IMR-90 (cell line): ENCODE measurements around the gene HSP90AB1. TPM values are rescaled to one million over a fixed set of nuclear protein-coding genes. Genes with fewer than 3 reads are reported as not detected.

Experiments used
- CEBPB ChIP-seq: IDR thresholded peaks from 2 replicates; pipeline ENCODE4 v1.6.1; 2012; ENCODE audit warnings: low read depth, low read length, improper control_type of control experiment
- MXI1 ChIP-seq: IDR thresholded peaks from 2 replicates; pipeline ENCODE4 v1.6.1; 2012; ENCODE audit warnings: low read depth, mild to moderate bottlenecking, low read length, moderate library complexity, borderline replicate concordance
- NFE2L2 ChIP-seq: fragments of 150-350 bp; IDR thresholded peaks from 2 replicates; pipeline ENCODE4 v1.6.1; 2016; ENCODE audit warnings: low read depth, mild to moderate bottlenecking, low read length
- POLR2A ChIP-seq: IDR thresholded peaks from 2 replicates; pipeline ENCODE4 v1.6.1; 2012; ENCODE audit warnings: mild to moderate bottlenecking, low read depth, low read length
- RAD21 ChIP-seq: IDR thresholded peaks from 2 replicates; pipeline ENCODE4 v1.6.1; 2012; ENCODE audit warnings: low read length, improper control_type of control experiment
- polyA plus RNA-seq, 3 experiments: library from polyadenylated mRNA; depleted of rRNA; stranded (reverse); fragments of >200 nt; gene quantifications; 2 replicates each; pipeline ENCODE4 v1.2.3, GENCODE V29; 2012; ENCODE audit warnings: low replicate concordance in 1 of 3
- total RNA-seq: library from RNA; depleted of rRNA; stranded (reverse); fragments of >200 nt; gene quantifications from 2 replicates; pipeline ENCODE4 v1.2.3, GENCODE V29; 2012
- TF ChIP-seq, protein P1 (sequence below): fragments of 150-350 bp; IDR thresholded peaks from 2 replicates; pipeline ENCODE4 v1.6.1; 2016; ENCODE audit warnings: low read depth, mild to moderate bottlenecking, low read length, moderate library complexity, borderline replicate concordance

The HSP90AB1 gene
- total and polyA plus RNA-seq, 2 of the 4 experiments (the other 2 are of a cell fraction) = 887 to 1,307 TPM

DNA sequence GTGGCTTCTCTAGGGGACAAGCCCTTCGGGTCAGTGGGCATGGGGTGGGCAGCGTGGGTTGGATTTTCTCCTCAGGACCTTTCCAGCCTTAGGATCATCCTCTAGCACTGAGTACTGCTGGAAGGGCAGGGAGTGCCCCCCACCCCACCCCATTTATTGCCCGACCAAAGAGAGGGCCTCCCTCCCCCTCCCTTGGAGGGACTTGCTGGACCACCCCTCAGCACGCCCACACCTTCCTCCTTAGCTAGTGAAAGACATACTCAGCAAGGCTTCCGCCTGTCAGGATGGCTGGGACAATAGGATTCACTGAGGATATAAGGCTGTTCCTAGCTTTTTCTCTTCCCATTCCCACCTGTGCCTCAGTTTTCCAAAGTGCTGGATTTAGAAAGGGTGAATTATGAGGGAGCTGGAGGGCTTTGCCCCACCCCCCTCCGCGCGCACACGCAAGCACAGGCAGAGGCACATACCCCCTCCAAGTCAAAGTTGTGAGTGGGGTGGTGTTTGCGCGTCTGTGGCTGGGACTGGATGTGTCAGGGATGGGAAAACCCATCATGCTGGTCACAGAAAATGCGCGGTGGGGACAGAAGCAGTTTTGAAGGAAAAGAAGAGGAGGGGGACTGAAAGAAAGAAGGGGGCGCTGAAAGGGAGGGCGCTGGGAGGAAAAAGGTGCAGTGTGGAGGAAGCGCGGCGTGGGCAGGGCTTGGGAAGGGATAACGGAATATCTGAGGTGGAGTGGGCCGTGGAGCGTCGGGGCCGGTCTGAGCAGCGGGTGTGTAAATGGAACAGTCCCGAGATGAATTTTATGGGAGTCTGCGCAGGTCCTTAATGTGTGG is 24.2 kb upstream of the HSP90AB1 start (continued):
- TF ChIP-seq MXI1 = no peak
- no peak for TF ChIP-seq RAD21
- TF ChIP-seq POLR2A = no peak
- TF ChIP-seq, protein P1, sequence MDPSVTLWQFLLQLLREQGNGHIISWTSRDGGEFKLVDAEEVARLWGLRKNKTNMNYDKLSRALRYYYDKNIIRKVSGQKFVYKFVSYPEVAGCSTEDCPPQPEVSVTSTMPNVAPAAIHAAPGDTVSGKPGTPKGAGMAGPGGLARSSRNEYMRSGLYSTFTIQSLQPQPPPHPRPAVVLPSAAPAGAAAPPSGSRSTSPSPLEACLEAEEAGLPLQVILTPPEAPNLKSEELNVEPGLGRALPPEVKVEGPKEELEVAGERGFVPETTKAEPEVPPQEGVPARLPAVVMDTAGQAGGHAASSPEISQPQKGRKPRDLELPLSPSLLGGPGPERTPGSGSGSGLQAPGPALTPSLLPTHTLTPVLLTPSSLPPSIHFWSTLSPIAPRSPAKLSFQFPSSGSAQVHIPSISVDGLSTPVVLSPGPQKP = no peak
- TF ChIP-seq NFE2L2 = no peak
- no peak for TF ChIP-seq CEBPB
